GM21367 (cell line): ENCODE data around the gene TBXA2R.
A peak's percentile ranks its signal among the peaks of the same experiment; 100 is the strongest.

Source experiments
- ATAC-seq: cut with Tn5 transposase; IDR thresholded peaks from one replicate; pipeline ENCODE4 v1.9.1; 2021; ENCODE audit not compliant: unreplicated experiment

Gene TBXA2R

DNA sequence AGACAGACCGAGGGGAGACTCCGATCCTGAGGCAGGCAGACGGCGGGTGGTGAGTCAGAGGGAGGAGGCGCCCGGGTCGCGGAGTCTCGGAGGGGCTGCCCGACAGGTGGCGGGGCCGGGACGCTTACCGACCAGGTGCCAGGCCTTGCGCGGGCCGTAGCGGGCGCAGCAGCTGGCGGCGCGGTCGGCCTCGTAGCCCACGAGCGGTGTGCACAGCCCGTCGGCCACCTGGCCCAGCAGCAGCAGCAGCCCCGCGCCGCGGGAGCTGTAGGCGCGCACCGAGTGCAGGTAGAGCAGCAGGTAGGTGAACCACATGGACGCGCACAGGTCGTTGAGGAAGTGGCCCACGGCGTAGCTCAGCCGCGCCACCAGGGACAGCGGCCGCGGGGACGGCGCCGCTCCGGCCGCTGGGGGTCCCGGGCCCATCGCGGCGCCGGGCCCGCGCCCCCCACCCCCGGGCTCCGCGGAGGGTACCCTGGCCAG is 49.7 kb downstream of the TBXA2R start:
- peak; percentile 17 for ATAC-seq

DNA sequence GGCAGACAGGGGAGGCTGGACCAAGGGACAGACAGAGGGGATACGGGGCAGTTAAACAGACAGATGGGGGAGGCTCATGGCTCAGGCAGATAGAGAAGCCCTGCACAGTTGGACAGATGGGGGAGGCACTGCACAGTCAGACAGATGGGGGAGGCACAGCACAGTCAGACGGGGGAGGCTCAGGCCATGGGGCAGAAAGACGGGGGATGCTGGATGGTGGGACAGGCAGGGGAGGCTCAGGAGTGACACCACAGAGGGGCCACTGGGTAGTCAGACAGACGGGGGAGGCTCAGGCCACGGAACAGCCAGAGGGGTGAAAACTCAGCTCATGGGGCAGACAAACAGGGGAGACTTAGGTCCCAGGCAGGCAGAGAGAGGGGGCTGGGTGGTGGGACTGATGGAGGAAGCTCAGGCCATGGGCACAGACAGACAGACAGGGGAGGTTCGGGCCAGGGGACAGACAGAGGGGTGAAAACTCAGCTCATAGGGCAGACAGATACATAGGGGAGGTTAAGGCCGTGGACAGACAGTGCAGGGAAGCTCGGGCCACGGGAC is 50.2 kb downstream of the TBXA2R start:
- no peak for ATAC-seq

- ATAC-seq = no peak
Observed at GRCh38 chr19:3555653-3556422, 50.8 kb downstream of the TBXA2R start.

DNA sequence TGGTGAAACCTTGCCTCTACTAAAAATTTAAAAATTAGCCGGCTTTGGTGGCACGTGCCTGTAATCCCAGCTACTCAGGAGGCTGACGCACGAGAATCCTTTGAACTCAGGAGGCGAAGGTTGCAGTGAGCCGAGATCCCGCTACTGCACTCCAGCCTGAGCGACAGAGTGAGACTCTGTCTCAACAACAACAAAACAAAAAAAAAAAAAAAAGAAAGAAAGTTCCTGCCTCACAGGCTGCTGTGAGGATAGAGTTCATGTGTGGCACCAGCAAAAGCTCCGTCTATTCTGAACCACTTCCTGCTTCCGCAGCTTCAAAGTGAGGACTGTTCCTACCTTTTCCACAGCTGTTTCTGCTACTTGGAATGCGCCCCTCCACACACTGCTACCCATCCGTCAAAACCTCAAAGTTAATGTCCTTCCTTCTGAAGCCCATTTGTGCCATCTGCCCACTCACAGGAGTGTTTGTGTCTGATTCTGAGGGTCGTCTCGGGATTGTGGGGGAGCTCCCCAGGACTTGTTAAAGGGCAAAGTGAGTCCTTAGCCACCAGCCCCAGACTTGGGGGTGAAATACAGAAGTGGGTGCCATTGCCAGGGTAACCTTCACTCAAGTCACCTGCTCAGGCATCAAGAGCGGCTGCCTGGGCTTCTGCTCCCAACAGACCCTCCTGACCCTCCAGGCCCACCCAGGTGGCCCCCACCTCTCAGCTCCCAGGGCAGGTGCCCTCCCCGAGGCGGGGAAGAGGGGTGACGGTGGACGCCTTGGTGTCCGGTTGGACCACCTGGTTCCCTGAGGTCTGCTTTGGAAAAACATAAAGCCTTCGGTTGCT is 52.2 kb downstream of the TBXA2R start:
- ATAC-seq = no peak

DNA sequence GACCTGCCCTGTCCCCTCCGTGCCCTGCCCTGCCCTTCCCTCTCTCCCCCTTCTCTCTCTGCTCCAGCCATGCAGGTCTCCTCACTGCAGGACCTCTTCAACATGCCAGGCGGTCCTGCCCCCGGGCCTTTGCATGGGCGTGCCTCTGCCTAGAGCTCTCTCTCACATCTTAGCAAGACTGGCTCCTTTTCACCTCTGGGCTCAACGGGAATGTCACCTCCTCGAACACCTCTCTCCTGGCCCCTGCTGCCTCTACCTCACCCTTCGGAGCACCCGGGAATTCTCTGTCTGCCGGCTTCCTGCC is 54.9 kb downstream of the TBXA2R start:
- no peak for ATAC-seq

GRCh38 chr19:3550947-3551791 is 55.5 kb downstream of the TBXA2R start:
- ATAC-seq = no peak

- ATAC-seq = no peak
Observed at GRCh38 chr19:3549816-3550215, 56.9 kb downstream of the TBXA2R start.

GRCh38 chr19:3548606-3549005 is 58.1 kb downstream of the TBXA2R start:
- no peak for ATAC-seq

DNA sequence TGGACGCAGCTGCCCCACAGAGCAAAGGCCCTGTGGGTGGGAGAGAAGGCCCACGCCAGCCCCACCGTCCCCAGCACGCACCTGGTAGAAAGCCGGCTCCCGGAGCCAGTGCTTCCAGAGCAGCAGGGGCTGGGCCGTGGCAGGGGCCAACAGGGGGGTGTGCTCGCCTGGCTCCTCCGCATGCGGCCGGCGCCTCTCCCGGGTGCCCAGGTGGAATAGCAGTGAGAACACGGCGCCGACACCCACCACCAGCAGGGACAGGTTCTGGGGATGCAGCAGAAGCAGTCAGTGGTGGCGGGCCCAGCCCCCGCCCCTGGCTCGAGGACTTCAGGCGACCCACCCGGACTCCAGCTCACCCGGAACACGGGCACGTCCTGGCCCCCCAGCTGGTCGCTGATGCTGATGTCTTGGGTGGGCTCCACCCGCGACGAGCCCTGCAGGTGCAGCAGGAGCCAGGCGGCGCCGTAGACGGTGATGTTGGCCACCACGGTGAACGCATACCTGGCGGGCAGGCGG is 58.9 kb downstream of the TBXA2R start:
- ATAC-seq = no peak

GRCh38 chr19:3547301-3547731 is 59.4 kb downstream of the TBXA2R start:
- no peak for ATAC-seq

DNA sequence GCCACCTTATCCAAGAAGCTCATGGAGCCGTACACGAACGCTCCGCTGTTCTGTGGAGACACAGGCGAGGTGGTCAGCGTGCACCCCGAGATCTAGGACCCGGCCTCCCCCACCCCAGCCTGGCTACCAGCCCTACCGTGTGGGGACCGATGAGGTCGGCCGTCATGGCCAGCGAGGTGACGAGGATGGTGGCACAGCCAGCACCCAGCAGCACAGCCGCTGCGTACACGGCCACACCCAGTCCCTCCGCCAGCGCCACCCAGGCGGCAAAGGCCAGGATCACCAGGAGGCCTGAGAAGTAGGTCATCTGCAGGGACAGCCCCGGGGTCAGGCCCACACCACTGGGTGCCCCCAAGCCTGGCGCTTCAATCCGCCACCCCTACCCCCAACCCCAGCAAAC is 60.6 kb downstream of the TBXA2R start:
- ATAC-seq = no peak

GRCh38 chr19:3545669-3546034 is 61.0 kb downstream of the TBXA2R start:
- ATAC-seq = no peak

GRCh38 chr19:3544742-3545668 is 61.7 kb downstream of the TBXA2R start:
- ATAC-seq = no peak
